Measurements from ENCODE around the gene PDE1C.

DNA sequence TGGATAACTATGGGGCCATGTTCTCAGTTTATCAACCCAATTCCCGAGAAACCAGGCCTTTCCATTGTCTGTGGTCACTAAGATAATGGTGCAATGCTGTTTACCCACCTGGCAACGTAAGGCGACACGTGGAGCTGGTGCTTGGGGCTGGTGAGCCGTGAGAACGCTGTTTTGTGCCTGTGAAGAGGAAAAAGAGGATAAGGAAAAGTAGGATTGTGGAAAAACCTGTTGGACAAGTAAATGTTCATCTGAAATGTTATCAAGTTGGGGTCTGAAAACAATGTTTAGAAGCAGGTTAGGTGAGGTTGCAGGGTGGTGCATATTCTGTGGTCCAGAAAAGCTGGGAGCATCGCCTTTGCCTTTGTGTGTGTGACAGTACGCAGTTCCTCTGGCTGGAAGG, 294.7 kb downstream of the PDE1C start:
- TF ChIP-seq POLR2A (IDR thresholded peaks at IDR 0.05) (no peak), CTCF (IDR thresholded peaks at IDR 0.05) (no peak)

Measured in ovary (tissue), 3 donors.